T-cell (primary cell): ENCODE results near the gene MYOCD. TPM values are rescaled to one million over a fixed set of nuclear protein-coding genes. Genes with fewer than 3 reads are reported as not detected.

Experiments
- ATAC-seq, 4 experiments: fragments of 200-7000 bp in 3 of 4; fragments of 150-1000 bp in 1 of 4; cut with Tn5 transposase; replicated peaks in 1 of 4; 1 replicate in 3 of 4; 2 replicates in 1 of 4; pipeline ENCODE4 v1.10.0; 2021; ENCODE audit warnings: moderate library complexity in 3 of 4, mild to moderate bottlenecking in 2 of 4, moderate number of reproducible peaks in 1 of 4
- CTCF ChIA-PET, 2 donors: fragments of 300-600 bp; sonication (Branson Sonifier 250); formaldehyde crosslinking; loops; one replicate each; lab custom pipeline; 2022; ENCODE audit warnings: antibody characterized with exemption in 2 of 2; lab: Charles Lee
- POLR2A ChIA-PET, 2 donors: fragments of 300-600 bp; sonication (Branson Sonifier 250); formaldehyde crosslinking; loops; one replicate each; lab custom pipeline; 2022; ENCODE audit warnings: antibody characterized with exemption in 2 of 2; lab: Charles Lee
- DNase-seq, 35 experiments: peaks; one replicate each; pipeline versions ENCODE4 v3.0.0 to v3.0.0-alpha.2; 2013 to 2023
- H3K27ac ChIP-seq: one replicate; pipeline ENCODE4 v1.5.1; 2013; ENCODE audit warnings: low read length
- H3K27me3 ChIP-seq, 2 experiments: replicated peaks in 1 of 2; 1 replicate in 1 of 2; 2 replicates in 1 of 2; pipeline versions ENCODE4 v1.6.1 to v1.7.0; 2013; ENCODE audit warnings: low read length in 1 of 2, mixed read lengths in 1 of 2; ENCODE audit not compliant: control insufficient read depth in 2 of 2, insufficient read depth in 2 of 2; ENCODE audit errors: extremely low read depth in 1 of 2
- H3K36me3 ChIP-seq, 2 donors: 1 replicate in 1 of 2; 2 replicates in 1 of 2; pipeline versions ENCODE4 v1.6.1 to v1.7.0; 2013; ENCODE audit warnings: low read length in 1 of 2; ENCODE audit not compliant: control insufficient read depth in 2 of 2, insufficient read depth in 1 of 2; ENCODE audit errors: extremely low read depth in 1 of 2
- H3K4me1 ChIP-seq, 2 experiments: 1 replicate in 1 of 2; 2 replicates in 1 of 2; pipeline versions ENCODE4 v1.6.1 to v1.7.0; 2013; ENCODE audit warnings: low read length in 2 of 2, mixed read lengths in 1 of 2; ENCODE audit not compliant: insufficient read depth in 2 of 2, control insufficient read depth in 1 of 2; ENCODE audit errors: extremely low read depth in 1 of 2
- H3K4me3 ChIP-seq, 2 donors: 1 replicate in 1 of 2; 2 replicates in 1 of 2; pipeline versions ENCODE4 v1.5.1 to v1.7.0; 2013; ENCODE audit warnings: mild to moderate bottlenecking in 2 of 2, low read length in 1 of 2, moderate library complexity in 1 of 2; ENCODE audit not compliant: control insufficient read depth in 1 of 2; ENCODE audit errors: extremely low read depth in 1 of 2
- H3K9me3 ChIP-seq: 2 replicates; pipeline ENCODE4 v1.7.0; 2013
- H3K27ac Mint-ChIP-seq, 2 donors: one replicate each; pipeline ENCODE4 v1.8.0; 2020 to 2021; ENCODE audit warnings: mild to moderate bottlenecking in 2 of 2, mixed read lengths in 2 of 2
- H3K27me3 Mint-ChIP-seq, 2 donors: one replicate each; pipeline ENCODE4 v1.8.0; 2021 to 2022; ENCODE audit warnings: mixed read lengths in 2 of 2
- H3K36me3 Mint-ChIP-seq: one replicate; pipeline ENCODE4 v1.8.0; 2021; ENCODE audit warnings: mixed read lengths
- H3K4me1 Mint-ChIP-seq, 3 donors: one replicate each; pipeline ENCODE4 v1.8.0; 2020 to 2022; ENCODE audit warnings: mixed read lengths in 3 of 3, mild to moderate bottlenecking in 1 of 3
- H3K4me3 Mint-ChIP-seq, 3 donors: one replicate each; pipeline ENCODE4 v1.8.0; 2020 to 2022; ENCODE audit warnings: mild to moderate bottlenecking in 3 of 3, mixed read lengths in 3 of 3, moderate library complexity in 3 of 3
- H3K9me3 Mint-ChIP-seq, 3 donors: one replicate each; pipeline ENCODE4 v1.8.0; 2020 to 2022; ENCODE audit warnings: mixed read lengths in 3 of 3
- WGBS: methylation state at CpG from one replicate; pipeline ENCODE4 v1.1.5; 2013; ENCODE audit warnings: missing lambda C conversion rate; ENCODE audit not compliant: insufficient coverage; 5-methylcytosine and 5-hydroxymethylcytosine counted together
- total RNA-seq, 35 experiments: library from RNA in 6 of 35; stranded (reverse) in 6 of 35; fragments of 120-200 nt in 1 of 35; gene quantifications; one replicate each; pipeline versions ENCODE4 v1.2.1 to v1.2.4 and lab custom pipeline; 2013 to 2026

The MYOCD gene
- total RNA-seq, 5 donors from 2014 or later (not counting 1 experiment from before 2014, with no cell fraction given), result not detected

- peaks cover 11 to 20% of the 10 kb centered on the region in 2 donors for H3K27me3 Mint-ChIP-seq
These were observed 6.2 kb downstream of the MYOCD start for GRCh38 chr17:12671906-12672305.

DNA sequence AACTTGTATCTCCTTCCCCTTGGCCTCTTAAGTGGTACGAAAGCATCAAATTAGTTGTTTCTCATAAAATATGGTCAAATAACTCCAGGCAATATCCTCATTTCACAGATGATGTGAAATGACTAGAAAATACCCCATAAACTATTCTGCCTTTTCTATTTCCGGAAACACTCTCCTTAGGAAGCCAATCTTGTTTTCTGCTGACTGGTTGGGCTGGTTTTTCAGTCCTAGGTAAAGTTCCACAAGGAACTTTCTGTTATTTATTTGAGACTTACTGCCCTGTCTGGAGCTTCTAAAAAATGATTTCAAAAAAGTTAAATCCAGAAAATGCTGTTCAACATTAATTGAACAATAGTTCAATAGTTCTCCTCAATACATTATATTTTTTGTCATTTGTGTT lies 7.3 kb downstream of the MYOCD start:
- ChIA-PET CTCF (no interaction called here), POLR2A (no interaction called here)
- no CpG with 5 or more reads among the region's 2 CpGs for WGBS
- no peaks in the 10 kb centered on the region for H3K9me3 ChIP-seq
- no peaks in the 10 kb centered on the region for H3K4me1 Mint-ChIP-seq
- peaks cover 0 to 4% of the 10 kb centered on the region in 2 experiments for H3K27me3 ChIP-seq
- H3K27ac Mint-ChIP-seq, result no peak overlapping the region
- DNase-seq, result no peak
- ATAC-seq, result no peak
- H3K27me3 Mint-ChIP-seq, result peaks cover 9 to 11% of the 10 kb centered on the region in 2 donors
- no peaks in the 10 kb centered on the region for H3K9me3 Mint-ChIP-seq
- H3K36me3 ChIP-seq, result no peaks in the 10 kb centered on the region
- H3K27ac ChIP-seq, result no peak overlapping the region
- H3K36me3 Mint-ChIP-seq, result no peaks in the 10 kb centered on the region
- H3K4me3 Mint-ChIP-seq, result no peak overlapping the region
- H3K4me1 ChIP-seq, result no peaks in the 10 kb centered on the region
- no peak overlapping the region for H3K4me3 ChIP-seq

More at GRCh38 chr17:12671906-12672305, 6.2 kb downstream of the MYOCD start:
- ATAC-seq (no peak), DNase-seq (no peak)
- Histone ChIP-seq H3K27ac (no peak overlapping the region), H3K9me3 (no peaks in the 10 kb centered on the region), H3K36me3 (no peaks in the 10 kb centered on the region), H3K4me3 (no peak overlapping the region), H3K27me3 (peaks cover 4 to 5% of the 10 kb centered on the region in 2 experiments), H3K4me1 (no peaks in the 10 kb centered on the region)
- WGBS, result no CpG with 5 or more reads among the region's 2 CpGs
- H3K36me3 Mint-ChIP-seq, result no peaks in the 10 kb centered on the region
- H3K9me3 Mint-ChIP-seq, result no peaks in the 10 kb centered on the region
- ChIA-PET CTCF (no interaction called here), POLR2A (no interaction called here)
- no peaks in the 10 kb centered on the region for H3K4me1 Mint-ChIP-seq
- H3K4me3 Mint-ChIP-seq, result no peak overlapping the region
- no peak overlapping the region for H3K27ac Mint-ChIP-seq

DNA sequence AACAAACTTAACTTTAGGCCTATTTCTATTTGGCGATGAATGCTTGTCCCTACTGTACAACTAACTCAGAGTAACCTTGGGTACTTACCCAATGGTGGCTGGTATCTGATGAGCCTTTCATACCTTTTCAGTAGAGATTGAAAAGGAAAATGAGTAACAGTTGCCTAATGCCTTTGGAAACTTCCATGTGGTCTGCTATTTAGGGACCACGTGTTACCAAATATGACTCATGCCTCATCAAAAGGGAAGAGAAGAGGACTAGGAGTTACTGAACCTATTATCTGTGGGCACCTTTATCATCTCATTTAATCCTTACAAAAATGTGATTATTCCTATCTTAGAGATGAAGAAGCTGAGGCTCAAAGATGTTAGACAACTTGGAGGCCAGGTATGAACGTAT lies 8.1 kb downstream of the MYOCD start:
- Mint-ChIP-seq H3K27ac (no peak overlapping the region), H3K36me3 (no peaks in the 10 kb centered on the region), H3K27me3 (peaks cover 5 to 6% of the 10 kb centered on the region in 2 donors), H3K4me1 (no peaks in the 10 kb centered on the region), H3K9me3 (no peaks in the 10 kb centered on the region), H3K4me3 (no peak overlapping the region)
- H3K27ac ChIP-seq, result no peak overlapping the region
- no peak for DNase-seq
- no peak overlapping the region for H3K4me3 ChIP-seq
- H3K27me3 ChIP-seq, result peaks cover 0 to 4% of the 10 kb centered on the region in 2 experiments
- no peak for ATAC-seq
- WGBS, result no CpG with 5 or more reads among the region's 3 CpGs
- CTCF ChIA-PET, result no interaction called here
- H3K9me3 ChIP-seq, result no peaks in the 10 kb centered on the region
- POLR2A ChIA-PET, result no interaction called here
- no peaks in the 10 kb centered on the region for H3K4me1 ChIP-seq
- H3K36me3 ChIP-seq, result no peaks in the 10 kb centered on the region

DNA sequence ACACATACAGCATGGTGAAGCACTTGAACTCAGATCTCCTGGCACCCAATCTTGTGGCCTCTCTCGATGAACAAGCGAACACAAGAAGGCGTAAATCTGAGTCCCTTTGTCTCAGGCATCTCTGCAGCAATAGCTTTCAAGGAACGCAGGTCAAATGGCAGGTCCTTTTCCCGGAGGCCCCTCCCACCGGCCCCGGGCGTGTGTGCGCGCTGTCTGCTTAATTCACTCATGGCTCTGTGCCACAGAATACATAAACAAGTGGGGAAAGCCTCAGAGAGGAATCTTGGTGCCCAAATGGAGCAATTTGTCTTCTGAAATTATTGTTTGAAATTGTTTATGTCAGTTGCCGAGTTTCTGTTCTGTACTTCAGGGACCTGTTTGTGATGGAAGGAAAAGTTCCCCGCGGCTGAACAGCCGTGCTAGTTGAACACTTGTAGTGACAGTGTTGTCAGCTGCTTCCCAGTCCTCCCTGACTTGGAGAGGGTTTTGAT lies 14.8 kb downstream of the MYOCD start:
- no peaks in the 10 kb centered on the region for H3K4me1 ChIP-seq
- ATAC-seq (no peak), DNase-seq (no peak)
- Mint-ChIP-seq H3K27me3 (no peaks in the 10 kb centered on the region), H3K4me3 (no peak overlapping the region), H3K4me1 (no peaks in the 10 kb centered on the region), H3K9me3 (peaks cover 0 to 10% (median 2%) of the 10 kb centered on the region in 3 donors), H3K36me3 (no peaks in the 10 kb centered on the region), H3K27ac (no peak overlapping the region)
- WGBS, result 83% methylated on average over 10 of the region's 14 CpGs
- H3K36me3 ChIP-seq, result no peaks in the 10 kb centered on the region
- H3K27ac ChIP-seq, result no peak overlapping the region
- no peaks in the 10 kb centered on the region for H3K9me3 ChIP-seq
- POLR2A ChIA-PET, result no interaction called here
- no peaks in the 10 kb centered on the region for H3K27me3 ChIP-seq
- no peak overlapping the region for H3K4me3 ChIP-seq
- CTCF ChIA-PET, result no interaction called here

DNA sequence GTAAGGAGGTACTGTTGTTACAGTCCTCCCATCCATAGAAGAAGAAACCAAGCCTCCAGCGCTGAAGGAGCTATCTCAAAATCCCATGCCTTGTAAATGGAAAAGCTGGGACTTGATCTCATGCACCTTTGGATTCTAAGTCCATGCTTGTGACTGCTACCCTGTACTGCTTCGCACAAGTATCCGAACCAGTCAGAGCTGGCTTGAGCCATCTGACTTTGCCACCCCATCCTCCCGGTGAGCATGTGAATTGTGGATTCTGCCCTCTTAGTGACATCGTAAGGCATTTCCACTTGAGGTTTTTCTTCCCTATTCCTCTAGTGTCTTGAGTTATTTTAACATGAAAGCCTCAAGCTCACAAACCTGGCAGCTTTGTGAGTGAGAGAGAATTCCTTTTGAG lies 15.3 kb downstream of the MYOCD start:
- no peaks in the 10 kb centered on the region for H3K9me3 ChIP-seq
- no peaks in the 10 kb centered on the region for H3K36me3 ChIP-seq
- Mint-ChIP-seq H3K27ac (no peak overlapping the region), H3K27me3 (no peaks in the 10 kb centered on the region), H3K36me3 (no peaks in the 10 kb centered on the region), H3K4me3 (no peak overlapping the region), H3K4me1 (no peaks in the 10 kb centered on the region), H3K9me3 (peaks cover 0 to 10% (median 5%) of the 10 kb centered on the region in 3 donors)
- POLR2A ChIA-PET, result no interaction called here
- ATAC-seq, result no peak
- no peaks in the 10 kb centered on the region for H3K4me1 ChIP-seq
- no peaks in the 10 kb centered on the region for H3K27me3 ChIP-seq
- no peak overlapping the region for H3K27ac ChIP-seq
- H3K4me3 ChIP-seq, result no peak overlapping the region
- CTCF ChIA-PET, result no interaction called here
- WGBS, result 90% methylated on average over 2 of the region's 5 CpGs
- no peak for DNase-seq

GRCh38 chr17:12683299-12683698 lies 17.6 kb downstream of the MYOCD start:
- no peak overlapping the region for H3K4me3 ChIP-seq
- Mint-ChIP-seq H3K9me3 (peaks cover 0 to 10% (median 5%) of the 10 kb centered on the region in 3 donors), H3K27me3 (no peaks in the 10 kb centered on the region), H3K4me1 (no peaks in the 10 kb centered on the region), H3K36me3 (no peaks in the 10 kb centered on the region), H3K4me3 (no peak overlapping the region), H3K27ac (no peak overlapping the region)
- H3K9me3 ChIP-seq, result no peaks in the 10 kb centered on the region
- ATAC-seq, result no peak
- WGBS, result 80% methylated on average over 5 of the region's 10 CpGs
- no peak for DNase-seq
- CTCF ChIA-PET, result no interaction called here
- POLR2A ChIA-PET, result no interaction called here
- no peaks in the 10 kb centered on the region for H3K4me1 ChIP-seq
- H3K27me3 ChIP-seq, result no peaks in the 10 kb centered on the region
- no peak overlapping the region for H3K27ac ChIP-seq
- no peaks in the 10 kb centered on the region for H3K36me3 ChIP-seq

- no peak overlapping the region for H3K27ac Mint-ChIP-seq
These were observed 20.8 kb downstream of the MYOCD start for GRCh38 chr17:12686486-12686885.

More at GRCh38 chr17:12686486-12686885, 20.8 kb downstream of the MYOCD start:
- Mint-ChIP-seq H3K4me1 (no peaks in the 10 kb centered on the region), H3K9me3 (peaks cover 0 to 10% (median 5%) of the 10 kb centered on the region in 3 donors), H3K36me3 (no peaks in the 10 kb centered on the region), H3K4me3 (no peak overlapping the region), H3K27me3 (no peaks in the 10 kb centered on the region)
- DNase-seq (no peak), ATAC-seq (no peak)
- H3K36me3 ChIP-seq, result no peaks in the 10 kb centered on the region
- WGBS, result no CpG with 5 or more reads among the region's 1 CpG
- H3K9me3 ChIP-seq, result no peaks in the 10 kb centered on the region
- CTCF ChIA-PET, result no interaction called here
- H3K27ac ChIP-seq, result no peak overlapping the region
- H3K27me3 ChIP-seq, result no peaks in the 10 kb centered on the region
- no peaks in the 10 kb centered on the region for H3K4me1 ChIP-seq
- no peak overlapping the region for H3K4me3 ChIP-seq
- POLR2A ChIA-PET, result no interaction called here
